Central memory CD4-positive, alpha-beta T cell (primary cell): Measurements from ENCODE around the gene GSTM2.
"Not testable (repeated sequence)": the region's sequence is repeated elsewhere in the genome, so short reads cannot be mapped to it uniquely, and the experiment has no call there.

Experiments
- DNase-seq: peaks from one replicate; pipeline ENCODE4 v3.0.0; 2022

GSTM2 gene

DNA sequence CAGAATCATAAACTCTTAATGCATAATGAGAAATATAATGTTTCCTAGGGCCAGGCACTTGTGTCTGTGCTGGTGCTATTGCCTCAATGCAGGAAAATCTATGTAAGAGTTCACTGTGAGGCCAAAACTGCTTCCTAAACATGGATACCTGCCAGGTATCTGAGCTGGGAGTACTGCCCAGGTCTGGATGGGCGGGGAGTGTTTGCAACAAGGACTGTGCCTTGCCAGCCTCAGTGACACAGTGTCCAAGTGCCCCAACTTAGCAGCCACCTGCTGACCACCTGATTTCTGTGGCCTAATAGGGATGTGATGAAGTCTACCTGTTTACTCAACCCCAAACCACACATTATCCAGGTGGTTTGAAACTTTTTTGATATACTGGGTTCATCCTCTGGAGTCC, 17.5 kb downstream of the GSTM2 start:
- DNase-seq = not testable (repeated sequence)

DNA sequence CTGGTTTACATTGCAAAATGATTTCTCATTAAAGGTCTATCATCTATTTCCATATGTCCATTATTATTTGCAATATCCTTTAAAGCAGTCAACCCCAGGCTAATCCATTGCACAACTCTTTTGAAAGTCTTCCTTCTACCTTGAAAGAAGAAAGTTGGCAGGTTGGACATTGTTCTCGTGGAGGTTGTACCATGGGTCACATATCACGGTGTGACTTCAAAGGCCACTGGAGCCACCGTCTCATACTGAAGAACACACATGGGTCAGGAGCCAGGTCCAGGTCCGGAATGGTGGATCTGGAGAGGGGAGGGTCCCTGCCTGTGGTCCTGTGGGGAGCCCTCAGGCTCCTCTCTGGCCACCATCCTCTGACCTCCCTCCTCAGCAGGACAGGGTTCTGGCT, 18.0 kb downstream of the GSTM2 start:
- DNase-seq = not testable (repeated sequence)

DNA sequence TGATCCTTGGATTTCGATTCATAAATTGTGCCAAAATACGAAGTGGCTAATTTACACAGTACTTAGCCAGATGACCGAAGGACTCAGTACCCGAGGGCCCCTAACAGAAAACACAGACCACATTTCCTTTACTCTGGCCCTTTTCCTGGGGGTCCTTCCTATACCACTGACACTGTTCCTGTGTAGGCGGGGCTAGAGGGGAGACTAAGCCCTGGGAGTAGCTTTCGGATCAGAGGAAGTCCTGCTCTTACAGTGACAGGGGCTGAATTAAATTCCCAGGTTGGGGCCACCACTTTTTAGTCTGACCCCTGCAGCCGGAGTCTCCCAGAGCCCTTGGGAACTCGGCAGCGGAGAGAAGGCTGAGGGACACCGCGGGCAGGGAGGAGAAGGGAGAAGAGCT, 19.3 kb downstream of the GSTM2 start:
- not testable (repeated sequence) for DNase-seq

DNA sequence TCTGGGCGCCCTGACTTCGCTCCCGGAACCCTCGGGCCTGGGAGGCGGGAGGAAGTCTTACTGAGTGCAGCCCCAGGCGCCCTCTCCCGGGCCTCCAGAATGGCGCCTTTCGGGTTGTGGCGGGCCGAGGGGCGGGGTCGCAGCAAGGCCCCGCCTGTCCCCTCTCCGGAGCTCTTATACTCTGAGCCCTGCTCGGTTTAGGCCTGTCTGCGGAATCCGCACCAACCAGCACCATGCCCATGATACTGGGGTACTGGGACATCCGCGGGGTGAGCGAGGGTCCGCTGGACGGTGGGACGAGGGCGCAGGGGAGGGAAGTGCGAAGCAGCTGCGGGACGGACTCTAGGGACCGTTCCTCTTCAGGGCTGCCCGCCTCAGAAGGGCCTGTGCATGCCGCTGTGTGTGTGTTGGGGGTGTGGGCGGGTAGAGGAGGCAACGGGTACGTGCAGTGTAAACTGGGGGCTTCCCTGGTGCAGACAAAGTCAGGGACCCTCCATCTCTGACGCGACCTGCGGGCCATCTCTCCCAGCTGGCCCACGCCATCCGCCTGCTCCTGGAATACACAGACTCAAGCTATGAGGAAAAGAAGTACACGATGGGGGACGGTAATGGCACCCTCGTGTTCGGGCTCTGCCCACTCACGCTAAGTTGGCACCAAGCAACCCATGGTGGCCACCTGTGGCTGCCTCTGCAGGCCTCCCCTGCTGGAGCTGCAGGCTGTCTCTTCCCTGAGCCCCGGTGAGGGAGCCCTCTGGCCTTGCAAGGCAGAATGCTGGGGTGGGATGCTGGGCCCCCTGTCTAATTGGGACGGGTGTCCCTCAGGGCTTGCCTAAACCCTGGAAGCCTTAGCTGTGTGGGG, 20.0 kb downstream of the GSTM2 start, which contains the start of gene GSTM1:
Gene GSTM1 (plus strand): TSS at position 177 of the 859 bp plus-strand sequence. CDS start 57 bp downstream, at position 234.
- DNase-seq = no peak

DNA sequence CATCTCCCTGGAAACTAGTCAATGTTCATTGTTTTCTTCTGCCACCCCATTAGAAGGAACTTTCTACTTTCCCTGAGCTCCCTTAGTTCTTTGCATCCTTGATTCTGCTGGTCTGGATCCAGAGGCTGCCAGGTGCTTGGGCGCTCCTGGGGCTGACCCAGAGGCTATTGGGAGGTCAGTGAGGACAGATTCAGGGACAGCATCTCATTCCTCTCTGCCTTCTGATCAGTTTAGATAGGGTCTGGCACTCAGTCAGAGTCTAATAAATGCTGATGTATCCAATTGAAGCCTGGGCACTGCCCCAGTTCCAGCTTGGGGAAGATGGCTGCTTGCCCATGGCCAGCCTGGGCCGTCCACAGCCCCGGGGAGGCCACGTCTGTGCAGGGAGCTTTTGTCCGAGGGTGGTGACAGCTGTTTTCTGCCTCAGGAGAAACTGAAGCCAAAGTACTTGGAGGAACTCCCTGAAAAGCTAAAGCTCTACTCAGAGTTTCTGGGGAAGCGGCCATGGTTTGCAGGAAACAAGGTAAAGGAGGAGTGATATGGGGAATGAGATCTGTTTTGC, 22.1 kb downstream of the GSTM2 start:
- DNase-seq = no peak

DNA sequence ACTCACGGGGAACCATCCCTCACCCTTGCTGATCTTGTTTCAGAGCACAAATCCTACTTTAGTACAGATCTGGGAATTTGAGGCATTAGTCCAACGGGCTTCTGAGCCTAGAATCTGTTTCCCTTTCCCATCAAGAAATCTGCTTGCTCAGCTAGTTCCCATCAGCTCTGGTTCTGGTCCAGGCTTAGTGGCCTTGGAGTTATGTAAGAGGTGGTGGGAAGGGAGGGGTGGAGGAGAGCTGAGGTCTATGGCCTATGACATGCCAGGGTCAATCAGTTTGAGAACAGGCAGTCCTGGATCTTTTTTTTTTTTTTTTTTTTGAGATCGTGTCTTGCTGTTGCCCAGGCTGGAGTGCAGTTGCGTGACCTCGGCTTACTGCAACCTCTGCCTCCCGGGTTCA, 23.9 kb downstream of the GSTM2 start:
- no peak for DNase-seq

DNA sequence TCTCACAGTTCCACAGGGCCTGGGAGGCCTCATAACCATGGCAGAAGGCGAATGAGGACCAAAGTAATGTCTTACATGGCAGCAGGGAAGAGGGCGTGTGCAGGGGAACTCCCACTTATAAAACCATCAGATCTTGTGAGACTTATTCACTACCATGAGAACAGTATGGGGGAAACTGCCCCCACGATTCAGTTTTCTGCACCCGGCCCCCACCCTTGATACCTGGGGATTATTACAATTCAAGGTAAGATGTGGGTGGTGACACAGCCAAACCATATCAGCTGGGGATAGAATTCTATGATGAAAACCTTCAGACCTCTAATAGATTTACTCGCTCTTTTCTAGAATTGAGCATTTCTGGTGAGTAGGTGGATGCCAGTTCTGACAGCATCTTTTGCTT, 26.5 kb downstream of the GSTM2 start:
- DNase-seq = not testable (repeated sequence)

DNA sequence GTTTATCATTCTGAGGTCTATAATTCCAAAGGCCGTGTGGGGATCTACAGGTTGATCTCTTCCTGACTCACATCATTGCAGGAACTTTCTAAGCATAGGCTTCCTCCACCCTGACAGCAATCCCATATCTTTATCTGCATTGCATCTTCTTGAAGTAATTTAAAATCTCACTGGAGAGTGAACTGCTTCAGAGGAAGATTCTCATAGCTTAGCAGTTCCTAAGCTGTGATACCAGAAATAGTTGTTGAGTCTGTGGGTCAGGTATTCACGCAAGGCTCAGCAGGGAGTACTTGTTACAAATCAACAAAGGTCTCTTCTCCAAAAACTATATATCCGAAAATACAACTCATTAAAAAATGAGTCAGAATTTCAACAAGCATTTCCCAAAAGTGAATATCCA, 27.3 kb downstream of the GSTM2 start:
- not testable (repeated sequence) for DNase-seq

DNA sequence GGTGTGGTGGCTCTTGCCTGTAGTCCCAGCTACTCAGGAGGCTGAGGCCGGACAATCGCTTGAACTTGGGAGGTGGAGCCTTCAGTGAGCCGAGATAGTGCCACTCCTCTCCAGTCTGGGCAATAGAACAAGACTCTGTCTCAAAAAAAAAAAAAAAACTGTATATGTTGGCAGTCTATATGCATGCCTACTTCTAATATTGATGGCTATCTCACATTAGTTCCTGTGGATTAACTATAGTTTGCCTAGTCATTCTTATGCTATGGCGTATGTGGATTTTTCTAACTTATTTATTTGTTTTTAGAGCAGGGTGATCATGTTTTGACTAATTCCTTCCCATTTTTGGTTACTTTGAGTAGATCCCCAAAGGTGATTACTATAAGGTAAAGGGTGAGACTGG, 29.2 kb downstream of the GSTM2 start:
- no peak for DNase-seq

DNA sequence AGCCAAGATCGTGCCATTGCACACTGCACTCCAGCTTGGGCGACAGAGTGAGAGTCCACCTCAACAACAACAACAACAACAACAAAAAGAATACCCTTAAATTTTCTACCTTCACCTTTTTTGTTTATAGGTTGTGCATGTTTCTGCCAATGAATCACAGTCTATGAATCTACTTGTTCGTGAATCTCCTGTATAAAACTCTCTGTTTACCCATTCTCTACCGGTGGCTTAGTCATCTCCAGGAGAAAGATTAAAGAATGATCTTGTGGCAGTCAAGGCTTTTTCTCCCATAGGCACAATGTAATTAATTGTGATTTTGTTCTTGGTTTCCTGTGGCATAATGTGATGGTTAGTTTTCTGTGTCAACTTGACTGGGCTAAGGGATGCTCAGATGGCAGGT, 30.0 kb downstream of the GSTM2 start:
- not testable (repeated sequence) for DNase-seq

DNA sequence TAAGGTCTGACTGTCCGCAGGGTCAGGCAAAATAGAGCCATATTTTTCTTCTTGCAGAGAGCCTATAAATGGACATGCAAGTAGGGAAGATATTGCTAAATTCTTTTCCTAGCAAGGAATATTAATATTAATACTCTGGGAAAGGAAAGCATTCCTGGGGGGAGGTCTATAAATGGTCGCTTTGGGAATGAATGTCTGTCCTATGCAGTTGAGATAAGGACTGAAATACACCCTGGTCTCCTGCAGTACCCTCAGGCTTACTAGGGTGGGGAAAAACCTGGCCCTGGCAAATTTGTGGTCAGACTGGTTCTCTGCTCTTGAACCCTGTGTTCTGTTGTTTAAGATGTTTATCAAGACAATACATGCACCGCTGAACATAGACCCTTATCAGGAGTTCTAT, 35.1 kb downstream of the GSTM2 start:
- not testable (repeated sequence) for DNase-seq

DNA sequence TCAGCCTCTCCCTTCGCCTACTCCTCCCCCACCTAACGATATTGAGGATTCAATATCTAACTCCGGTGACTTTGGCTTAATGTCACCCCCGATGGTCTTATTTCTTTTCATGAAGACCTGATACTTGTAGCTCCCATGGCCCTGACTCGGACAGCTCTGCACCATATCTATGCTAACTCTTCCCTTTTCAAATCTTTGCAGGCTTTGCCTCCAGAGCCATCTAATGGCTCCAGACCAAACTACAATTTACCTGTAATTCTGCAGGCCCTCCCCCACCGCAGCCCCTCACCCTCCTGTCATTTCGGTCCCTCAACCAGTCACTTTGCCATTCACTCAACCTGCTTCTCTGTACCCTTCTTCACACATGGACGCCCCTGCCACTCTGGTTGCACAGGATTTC, 36.3 kb downstream of the GSTM2 start:
- no peak for DNase-seq

DNA sequence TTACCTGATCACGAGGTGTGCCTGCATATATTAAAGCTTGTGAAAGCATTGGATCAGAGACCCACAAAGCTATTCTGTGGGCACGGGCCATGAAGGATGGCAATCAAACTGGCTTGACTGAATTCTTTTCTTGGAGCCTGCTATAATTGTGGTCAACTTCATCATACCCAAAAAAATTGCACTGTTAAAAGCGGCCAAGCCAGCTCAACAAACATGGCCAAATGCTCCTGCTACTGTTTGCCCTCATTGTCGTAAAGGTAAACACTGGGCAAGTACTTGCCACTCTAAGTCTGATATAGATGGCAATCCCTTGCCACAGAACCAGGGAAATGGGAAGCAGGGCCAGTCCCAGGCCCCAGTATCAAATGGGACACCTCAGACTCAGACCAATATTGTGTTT, 37.6 kb downstream of the GSTM2 start:
- DNase-seq = no peak

DNA sequence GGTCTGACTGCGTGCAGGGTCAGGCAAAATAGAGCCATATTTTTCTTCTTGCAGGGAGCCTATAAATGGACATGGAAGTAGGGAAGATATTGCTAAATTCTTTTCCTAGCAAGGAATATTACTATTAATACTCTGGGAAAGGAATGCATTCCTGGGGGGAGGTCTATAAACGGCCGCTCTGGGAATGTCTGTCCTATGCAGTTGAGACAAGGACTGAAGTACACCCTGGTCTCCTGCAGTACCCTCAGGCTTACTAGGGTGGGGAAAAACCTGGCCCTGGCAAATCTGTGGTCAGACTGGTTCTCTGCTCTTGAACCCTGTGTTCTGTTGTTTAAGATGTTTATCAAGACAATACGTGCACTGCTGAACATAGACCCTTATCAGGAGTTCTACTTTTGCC, 41.1 kb downstream of the GSTM2 start:
- not testable (repeated sequence) for DNase-seq

DNA sequence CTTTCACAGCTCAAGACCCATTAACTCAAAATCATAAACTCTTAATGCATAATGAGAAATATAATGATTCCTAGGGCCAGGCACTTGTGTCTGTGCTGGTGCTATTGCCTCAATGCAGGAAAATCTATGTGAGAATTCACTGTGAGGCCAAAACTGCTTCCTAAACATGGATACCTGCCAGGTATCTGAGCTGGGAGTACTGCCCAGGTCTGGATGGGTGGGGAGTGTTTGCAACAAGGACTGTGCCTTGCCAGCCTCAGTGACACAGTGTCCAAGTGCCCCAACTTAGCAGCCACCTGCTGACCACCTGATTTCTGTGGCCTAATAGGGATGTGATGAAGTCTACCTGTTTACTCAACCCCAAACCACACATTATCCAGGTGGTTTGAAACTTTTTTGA, 42.0 kb downstream of the GSTM2 start:
- not testable (repeated sequence) for DNase-seq

DNA sequence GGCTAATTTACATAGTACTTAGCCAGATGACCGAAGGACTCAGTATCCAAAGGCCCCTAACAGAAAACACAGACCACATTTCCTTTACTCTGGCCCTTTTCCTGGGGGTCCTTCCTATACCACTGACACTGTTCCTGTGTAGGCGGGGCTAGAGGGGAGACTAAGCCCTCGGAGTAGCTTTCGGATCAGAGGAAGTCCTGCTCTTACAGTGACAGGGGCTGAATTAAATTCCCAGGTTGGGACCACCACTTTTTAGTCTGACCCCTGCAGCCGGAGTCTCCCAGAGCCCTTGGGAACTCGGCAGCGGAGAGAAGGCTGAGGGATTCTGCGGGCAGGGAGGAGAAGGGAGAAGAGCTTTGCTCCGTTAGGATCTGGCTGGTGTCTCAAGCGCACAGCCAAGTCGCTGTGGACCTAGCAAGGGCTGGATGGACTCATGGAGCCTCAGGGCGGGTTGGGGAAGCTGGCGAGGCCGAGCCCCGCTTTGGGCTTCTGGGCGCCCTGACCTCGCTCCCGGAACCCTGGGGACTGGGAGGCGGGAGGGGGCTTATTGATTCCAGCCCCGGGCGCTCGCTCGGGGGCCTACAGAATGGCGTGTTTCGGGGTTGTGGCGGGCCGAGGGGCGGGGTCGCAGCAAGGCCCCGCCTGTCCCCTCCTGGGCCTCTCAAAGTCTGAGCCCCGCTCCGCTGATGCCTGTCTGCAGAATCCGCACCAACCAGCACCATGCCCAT, 43.9 kb downstream of the GSTM2 start, which contains the start of gene GSTM5:
Gene GSTM5 (plus strand): TSS at position 659 of the 728 bp plus-strand sequence. CDS start 62 bp downstream, at position 721.
- DNase-seq = not testable (repeated sequence)

DNA sequence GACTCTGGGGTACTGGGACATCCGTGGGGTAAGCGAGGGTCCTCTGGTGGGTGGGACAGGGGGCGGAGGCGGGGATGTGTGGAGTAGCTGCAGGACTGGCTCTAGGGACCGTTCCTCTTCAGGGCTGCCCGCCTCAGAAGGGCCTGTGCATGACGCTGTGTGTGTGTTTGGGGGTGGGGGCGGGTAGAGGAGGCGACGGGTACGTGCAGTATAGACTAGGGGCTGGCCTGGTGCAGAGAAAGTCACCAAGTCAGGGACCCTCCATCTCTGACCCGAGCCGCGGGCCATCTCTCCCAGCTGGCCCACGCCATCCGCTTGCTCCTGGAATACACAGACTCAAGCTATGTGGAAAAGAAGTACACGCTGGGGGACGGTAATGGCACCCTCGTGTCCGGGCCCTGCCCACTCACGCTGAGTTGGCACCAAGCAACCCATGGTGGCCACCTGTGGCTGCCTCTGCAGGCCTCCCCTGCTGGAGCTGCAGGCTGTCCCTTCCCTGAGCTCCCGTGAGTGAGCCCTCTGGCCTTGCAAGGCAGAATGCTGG, 44.5 kb downstream of the GSTM2 start:
- DNase-seq = no peak

DNA sequence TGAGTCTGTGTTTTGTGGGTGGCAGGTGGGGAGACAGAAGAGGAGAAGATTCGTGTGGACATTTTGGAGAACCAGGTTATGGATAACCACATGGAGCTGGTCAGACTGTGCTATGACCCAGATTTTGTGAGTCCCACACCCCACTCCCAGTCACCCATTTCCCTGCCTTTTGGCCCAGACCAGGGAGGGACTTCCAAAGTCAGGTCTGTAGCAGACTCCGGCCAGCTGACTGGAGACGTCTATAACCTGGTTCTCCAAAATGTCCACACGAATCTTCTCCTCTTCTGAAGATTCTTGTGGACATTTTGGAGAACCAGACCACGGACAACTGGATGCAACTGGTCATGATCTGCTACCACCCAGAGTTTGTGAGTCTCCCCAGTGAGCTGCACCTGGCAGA, 45.8 kb downstream of the GSTM2 start:
- DNase-seq = no peak

DNA sequence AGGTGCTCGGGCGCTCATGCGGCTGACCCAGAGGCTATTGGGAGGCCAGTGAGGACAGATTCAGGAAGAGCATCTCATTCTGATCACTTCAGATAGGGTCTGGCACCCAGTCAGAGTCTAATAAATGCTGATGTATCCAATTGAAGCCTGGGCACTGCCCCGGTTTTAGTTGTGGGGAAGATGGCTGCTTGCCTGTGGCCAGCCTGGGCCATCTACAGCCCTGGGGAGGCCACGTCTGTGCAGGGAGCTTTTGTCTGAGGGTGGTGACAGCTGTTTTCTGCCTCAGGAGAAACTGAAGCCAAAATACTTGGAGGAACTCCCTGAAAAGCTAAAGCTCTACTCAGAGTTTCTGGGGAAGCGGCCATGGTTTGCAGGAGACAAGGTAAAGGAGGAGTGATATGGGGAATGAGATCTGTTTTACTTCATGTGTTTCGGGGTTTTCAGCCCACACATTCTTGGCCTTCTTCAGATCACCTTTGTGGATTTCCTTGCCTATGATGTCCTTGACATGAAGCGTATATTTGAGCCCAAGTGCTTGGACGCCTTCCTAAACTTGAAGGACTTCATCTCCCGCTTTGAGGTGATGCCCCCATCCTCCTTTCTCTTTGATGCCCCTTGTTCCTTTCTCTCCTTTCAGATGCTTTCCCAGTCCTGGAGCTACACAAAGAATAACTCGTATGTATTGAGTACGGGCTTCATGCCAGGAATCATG, 47.0 kb downstream of the GSTM2 start:
- no peak for DNase-seq

DNA sequence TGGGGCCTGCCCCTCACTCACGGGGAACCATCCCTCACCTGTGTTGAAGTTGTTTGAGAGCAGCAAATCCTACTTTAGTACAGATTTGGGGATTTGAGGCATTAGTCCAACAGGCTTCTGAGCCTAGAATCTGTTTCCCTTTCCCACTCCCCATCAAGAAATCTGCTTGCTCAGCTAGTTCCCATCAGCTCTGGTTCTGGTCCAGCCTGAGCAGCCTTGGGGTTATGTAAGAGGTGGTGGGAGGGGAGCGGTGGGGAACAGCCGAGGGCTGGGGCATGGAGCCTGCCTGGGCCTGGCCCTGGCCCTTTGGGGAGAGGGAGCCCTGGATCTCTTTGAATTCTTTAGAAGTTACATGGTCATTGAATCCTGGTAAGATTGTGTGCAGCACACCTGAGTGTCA, 48.3 kb downstream of the GSTM2 start:
- DNase-seq = no peak

DNA sequence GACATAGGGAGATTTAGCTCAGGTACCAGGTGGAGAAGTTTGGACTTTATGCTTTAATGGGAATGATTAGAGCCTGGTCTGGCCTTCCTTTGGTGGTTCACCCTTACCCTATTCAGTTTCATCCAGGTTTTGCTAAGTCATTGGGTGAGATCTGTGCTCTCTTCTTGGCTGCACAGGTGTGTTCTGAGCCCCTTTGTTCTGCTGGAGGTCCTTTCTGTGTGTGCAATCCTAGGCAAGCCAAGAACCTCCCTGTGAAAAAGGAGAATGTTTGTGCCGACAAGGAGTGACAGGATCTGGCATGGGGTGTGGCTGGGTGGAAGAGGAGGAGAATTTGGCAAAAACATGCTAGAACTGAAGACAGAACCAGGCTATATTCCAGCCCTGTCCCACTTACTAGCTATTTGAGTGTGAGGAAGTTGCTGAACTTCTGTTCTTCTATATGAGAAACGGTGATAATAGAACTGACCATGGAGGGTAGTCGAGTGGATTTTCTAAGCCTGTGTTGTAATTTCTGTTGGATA, 48.8 kb downstream of the GSTM2 start:
- no peak for DNase-seq

DNA sequence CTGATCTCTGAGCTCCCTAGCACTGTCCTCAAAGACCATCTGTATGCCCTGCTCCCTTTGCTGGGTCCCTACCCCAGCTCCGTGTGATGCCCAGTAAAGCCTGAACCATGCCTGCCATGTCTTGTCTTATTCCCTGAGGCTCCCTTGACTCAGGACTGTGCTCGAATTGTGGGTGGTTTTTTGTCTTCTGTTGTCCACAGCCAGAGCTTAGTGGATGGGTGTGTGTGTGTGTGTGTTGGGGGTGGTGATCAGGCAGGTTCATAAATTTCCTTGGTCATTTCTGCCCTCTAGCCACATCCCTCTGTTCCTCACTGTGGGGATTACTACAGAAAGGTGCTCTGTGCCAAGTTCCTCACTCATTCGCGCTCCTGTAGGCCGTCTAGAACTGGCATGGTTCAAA, 49.9 kb downstream of the GSTM2 start:
- DNase-seq = no peak
